HEK293 (cell line): ENCODE results near the gene RNF126.

ENCODE experiments used
- CTCF ChIA-PET: fragments of 350-600 bp; formaldehyde crosslinking; extraction: SDS; loops from one replicate; lab custom pipeline; 2021; ENCODE audit warnings: antibody characterized with exemption; lab: Yijun Ruan, JAX
- POLR2A ChIA-PET: fragments of 300-600 bp; formaldehyde crosslinking; extraction: SDS; loops from one replicate; lab custom pipeline; 2020; ENCODE audit warnings: antibody characterized with exemption, inconsistent platforms; lab: Yijun Ruan, JAX
- H3K27ac ChIP-seq: fragments of 200-500 bp; sonication (Bioruptor generic); 2 replicates; pipeline ENCODE4 v1.5.1; 2014; ENCODE audit warnings: low read depth, low read length, control low read depth, inconsistent platforms; ENCODE audit errors: extremely low read depth
- H3K36me3 ChIP-seq, 2 experiments: fragments of 200-500 bp in 1 of 2; sonication (Bioruptor generic) in 1 of 2; 1 replicate in 1 of 2; 2 replicates in 1 of 2; pipeline ENCODE4 v1.5.1; 2014 to 2017; ENCODE audit warnings: inconsistent platforms in 2 of 2, low read length in 2 of 2; ENCODE audit not compliant: control insufficient read depth in 2 of 2, insufficient read depth in 1 of 2
- H3K4me1 ChIP-seq: fragments of 200-500 bp; sonication (Bioruptor generic); 2 replicates; pipeline ENCODE4 v1.5.1; 2014; ENCODE audit warnings: mild to moderate bottlenecking, low read length, inconsistent platforms; ENCODE audit not compliant: control insufficient read depth, insufficient read depth
- H3K4me3 ChIP-seq: 2 replicates; pipeline ENCODE4 v1.5.1; 2011; ENCODE audit warnings: low read depth, mild to moderate bottlenecking, control low read depth, low read length, moderate library complexity
- H3K9me3 ChIP-seq: fragments of 200-500 bp; sonication (Bioruptor generic); 2 replicates; pipeline ENCODE4 v1.5.1; 2014; ENCODE audit warnings: low read depth, low read length, inconsistent platforms; ENCODE audit not compliant: control insufficient read depth, insufficient read depth
- BCL11A ChIP-seq: fragments of 450-650 bp; formaldehyde crosslinking; IDR thresholded peaks from 2 replicates; pipeline ENCODE4 v1.5.1; 2016; ENCODE audit warnings: low read depth, missing biosample characterization, missing genetic modification characterization
- BCL11B ChIP-seq: fragments of 450-650 bp; formaldehyde crosslinking; IDR thresholded peaks from 2 replicates; pipeline ENCODE4 v1.5.1; 2016; ENCODE audit warnings: low read depth, missing biosample characterization, missing genetic modification characterization
- KLF1 ChIP-seq: fragments of 450-650 bp; formaldehyde crosslinking; IDR thresholded peaks from 2 replicates; pipeline ENCODE4 v1.5.1; 2016; ENCODE audit warnings: missing biosample characterization, missing genetic modification characterization
- ZBTB48 ChIP-seq: fragments of 450-650 bp; formaldehyde crosslinking; IDR thresholded peaks from 2 replicates; pipeline ENCODE4 v1.5.1; 2016; ENCODE audit warnings: missing biosample characterization, missing genetic modification characterization
- ZEB2 ChIP-seq: fragments of 450-650 bp; formaldehyde crosslinking; IDR thresholded peaks from 2 replicates; pipeline ENCODE4 v1.5.1; 2016; ENCODE audit warnings: missing biosample characterization, missing genetic modification characterization
- ZFHX2 ChIP-seq: fragments of 450-650 bp; formaldehyde crosslinking; conservative IDR thresholded peaks from 2 replicates; pipeline ENCODE4 v1.5.1; 2016; ENCODE audit warnings: missing biosample characterization, missing genetic modification characterization
- ZNF112 ChIP-seq: fragments of 450-650 bp; formaldehyde crosslinking; IDR thresholded peaks from 2 replicates; pipeline ENCODE4 v1.5.0; 2017; ENCODE audit warnings: missing biosample characterization, missing genetic modification characterization
- ZNF335 ChIP-seq: fragments of 450-650 bp; formaldehyde crosslinking; conservative IDR thresholded peaks from 2 replicates; pipeline ENCODE4 v1.5.1; 2016; ENCODE audit warnings: missing biosample characterization, missing genetic modification characterization
- ZNF707 ChIP-seq: fragments of 450-650 bp; formaldehyde crosslinking; IDR thresholded peaks from 2 replicates; pipeline ENCODE4 v1.5.1; 2016; ENCODE audit warnings: missing biosample characterization, missing genetic modification characterization
- ZNF76 ChIP-seq: fragments of 450-650 bp; formaldehyde crosslinking; IDR thresholded peaks from 2 replicates; pipeline ENCODE4; 2016; ENCODE audit warnings: low read depth, missing biosample characterization, missing genetic modification characterization, borderline replicate concordance
- TF ChIP-seq, protein P1 (sequence below): fragments of 450-650 bp; formaldehyde crosslinking; IDR thresholded peaks from 2 replicates; pipeline ENCODE4 v1.5.1; 2016; ENCODE audit warnings: missing biosample characterization, missing genetic modification characterization
- TF ChIP-seq, protein P2 (sequence below): fragments of 450-650 bp; formaldehyde crosslinking; IDR thresholded peaks from 2 replicates; pipeline ENCODE4 v1.5.1; 2016; ENCODE audit warnings: missing biosample characterization, missing genetic modification characterization
- TF ChIP-seq, protein P3 (sequence below): sonication (generic); formaldehyde crosslinking; IDR thresholded peaks from 2 replicates; pipeline ENCODE4 v1.8.1; 2022; ENCODE audit warnings: mild to moderate bottlenecking, moderate library complexity, missing genetic modification reagents
- TF ChIP-seq, protein P4 (sequence below): fragments of 450-650 bp; formaldehyde crosslinking; conservative IDR thresholded peaks from 2 replicates; pipeline ENCODE4 v1.5.1; 2016; ENCODE audit warnings: low read depth, missing biosample characterization, missing genetic modification characterization
- TF ChIP-seq, protein P5 (sequence below): fragments of 450-650 bp; formaldehyde crosslinking; IDR thresholded peaks from 2 replicates; pipeline ENCODE4 v1.5.1; 2016; ENCODE audit warnings: missing biosample characterization, missing genetic modification characterization
- TF ChIP-seq, protein P6 (sequence below): fragments of 450-650 bp; formaldehyde crosslinking; IDR thresholded peaks from 2 replicates; pipeline ENCODE4 v1.5.1; 2016; ENCODE audit warnings: missing biosample characterization, missing genetic modification characterization

The RNF126 gene

DNA sequence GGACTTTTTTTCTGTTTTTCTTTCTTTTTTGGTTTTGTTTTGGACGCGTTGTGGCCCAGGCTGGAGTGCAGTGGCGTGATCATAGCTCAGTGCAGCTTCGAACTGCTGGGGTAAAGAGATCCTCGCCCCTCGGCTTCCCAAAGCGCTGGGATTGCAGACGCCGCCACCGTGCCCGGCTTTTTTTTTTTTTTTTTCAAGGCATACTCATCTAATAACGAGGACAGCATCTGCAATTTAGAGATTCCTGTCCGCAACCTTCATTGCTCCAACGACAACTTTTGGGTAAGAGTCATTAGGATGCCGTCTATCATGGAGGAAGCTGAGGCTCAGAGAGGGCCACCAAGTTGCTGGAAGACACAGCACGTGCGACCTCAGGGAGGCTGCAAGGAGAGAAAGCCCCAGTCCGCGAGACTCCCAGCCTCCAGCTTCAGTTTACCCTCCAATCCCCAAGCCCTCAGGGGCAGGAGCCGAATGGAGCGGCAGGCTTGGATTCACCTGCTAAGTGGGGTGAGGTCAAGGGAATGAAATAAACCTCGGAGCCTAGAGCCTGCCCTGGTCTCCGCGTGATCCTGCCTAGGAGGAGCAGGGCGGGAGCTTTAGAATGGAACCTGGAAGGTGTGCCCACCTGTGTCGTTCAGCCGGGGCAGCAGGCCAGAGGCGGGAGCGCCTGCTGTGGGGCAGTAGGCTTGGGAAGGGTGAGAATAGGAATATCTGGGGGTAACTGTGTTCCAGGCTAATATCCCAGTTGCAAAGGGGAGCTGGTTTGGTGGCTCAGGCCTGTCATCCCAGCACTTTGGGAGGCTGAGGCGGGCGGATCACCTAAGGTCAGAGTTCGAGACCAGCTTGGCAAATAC is 29.0 kb downstream of the RNF126 start (continued):
- TF ChIP-seq ZNF707 (tag by site-specific recombination) = no peak
- TF ChIP-seq, protein P1, sequence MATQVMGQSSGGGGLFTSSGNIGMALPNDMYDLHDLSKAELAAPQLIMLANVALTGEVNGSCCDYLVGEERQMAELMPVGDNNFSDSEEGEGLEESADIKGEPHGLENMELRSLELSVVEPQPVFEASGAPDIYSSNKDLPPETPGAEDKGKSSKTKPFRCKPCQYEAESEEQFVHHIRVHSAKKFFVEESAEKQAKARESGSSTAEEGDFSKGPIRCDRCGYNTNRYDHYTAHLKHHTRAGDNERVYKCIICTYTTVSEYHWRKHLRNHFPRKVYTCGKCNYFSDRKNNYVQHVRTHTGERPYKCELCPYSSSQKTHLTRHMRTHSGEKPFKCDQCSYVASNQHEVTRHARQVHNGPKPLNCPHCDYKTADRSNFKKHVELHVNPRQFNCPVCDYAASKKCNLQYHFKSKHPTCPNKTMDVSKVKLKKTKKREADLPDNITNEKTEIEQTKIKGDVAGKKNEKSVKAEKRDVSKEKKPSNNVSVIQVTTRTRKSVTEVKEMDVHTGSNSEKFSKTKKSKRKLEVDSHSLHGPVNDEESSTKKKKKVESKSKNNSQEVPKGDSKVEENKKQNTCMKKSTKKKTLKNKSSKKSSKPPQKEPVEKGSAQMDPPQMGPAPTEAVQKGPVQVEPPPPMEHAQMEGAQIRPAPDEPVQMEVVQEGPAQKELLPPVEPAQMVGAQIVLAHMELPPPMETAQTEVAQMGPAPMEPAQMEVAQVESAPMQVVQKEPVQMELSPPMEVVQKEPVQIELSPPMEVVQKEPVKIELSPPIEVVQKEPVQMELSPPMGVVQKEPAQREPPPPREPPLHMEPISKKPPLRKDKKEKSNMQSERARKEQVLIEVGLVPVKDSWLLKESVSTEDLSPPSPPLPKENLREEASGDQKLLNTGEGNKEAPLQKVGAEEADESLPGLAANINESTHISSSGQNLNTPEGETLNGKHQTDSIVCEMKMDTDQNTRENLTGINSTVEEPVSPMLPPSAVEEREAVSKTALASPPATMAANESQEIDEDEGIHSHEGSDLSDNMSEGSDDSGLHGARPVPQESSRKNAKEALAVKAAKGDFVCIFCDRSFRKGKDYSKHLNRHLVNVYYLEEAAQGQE = no peak
- TF ChIP-seq BCL11B (tag by site-specific recombination) = no peak

DNA sequence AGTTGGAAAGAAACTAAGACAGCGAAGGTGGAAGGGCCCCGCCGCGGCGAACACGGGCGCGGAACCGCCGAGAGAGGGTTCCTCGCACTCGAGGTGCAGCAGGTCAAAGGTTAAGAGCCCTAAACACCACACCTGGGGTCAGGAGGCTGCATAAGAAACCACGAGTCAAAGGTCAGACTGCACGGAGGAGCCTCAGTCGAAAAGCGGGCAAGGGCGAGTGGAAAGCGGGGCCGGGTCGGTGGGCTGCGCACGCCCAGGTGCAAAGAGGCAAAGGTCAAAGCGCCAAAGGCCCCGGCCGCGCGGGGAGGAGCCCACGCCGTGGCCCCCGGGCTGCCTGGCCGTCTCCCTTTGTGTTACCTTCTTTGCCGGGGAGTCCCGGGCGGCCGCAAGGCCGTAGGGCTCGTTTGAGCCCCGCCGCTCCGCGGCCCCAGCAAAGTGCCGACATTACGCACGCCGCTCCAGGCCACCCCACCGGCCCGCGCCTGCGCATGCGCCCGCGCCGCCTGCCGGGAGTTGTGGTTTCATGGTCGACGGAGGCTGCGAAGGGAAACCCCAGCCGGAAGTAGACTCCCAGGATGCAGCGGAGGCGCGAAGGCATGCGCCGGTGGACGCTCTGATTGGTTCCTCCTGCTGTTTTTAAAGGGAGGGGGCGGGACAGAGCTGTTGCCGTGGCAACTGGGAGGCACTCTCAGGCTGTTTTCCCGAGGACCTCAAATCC is 29.8 kb downstream of the RNF126 start, which contains the start of gene POLRMT:
Gene POLRMT, minus strand, starts transcription at position 470 of the 718 bp plus-strand sequence. Its CDS starts 25 bp downstream, at position 445.
- POLR2A ChIA-PET = interaction anchor here (0.6 to 1.3 kb wide), 5 partner anchors 10 to 205 kb away, joined by 3 to 6 read pairs (median 3); no protein-coding TSS in a partner anchor
- Histone ChIP-seq H3K4me1 (peaks cover 3% of the 10 kb centered on the region; the same call in 1 of the 2 replicates), H3K9me3 (no peaks in the 10 kb centered on the region), H3K4me3 (peak within 1 kb of the TSS; percentile 70), H3K36me3 (peaks cover 13 to 34% of the 10 kb centered on the region in 2 experiments; a peak in 2 of 3 replicates), H3K27ac (peak within 1 kb of the TSS; percentile 88)
- CTCF ChIA-PET = interaction anchor here (0.6 to 1.7 kb wide), 2 partner anchors 45 to 65 kb away, joined by 3 read pairs; no protein-coding TSS in a partner anchor
- TF ChIP-seq, protein P2, sequence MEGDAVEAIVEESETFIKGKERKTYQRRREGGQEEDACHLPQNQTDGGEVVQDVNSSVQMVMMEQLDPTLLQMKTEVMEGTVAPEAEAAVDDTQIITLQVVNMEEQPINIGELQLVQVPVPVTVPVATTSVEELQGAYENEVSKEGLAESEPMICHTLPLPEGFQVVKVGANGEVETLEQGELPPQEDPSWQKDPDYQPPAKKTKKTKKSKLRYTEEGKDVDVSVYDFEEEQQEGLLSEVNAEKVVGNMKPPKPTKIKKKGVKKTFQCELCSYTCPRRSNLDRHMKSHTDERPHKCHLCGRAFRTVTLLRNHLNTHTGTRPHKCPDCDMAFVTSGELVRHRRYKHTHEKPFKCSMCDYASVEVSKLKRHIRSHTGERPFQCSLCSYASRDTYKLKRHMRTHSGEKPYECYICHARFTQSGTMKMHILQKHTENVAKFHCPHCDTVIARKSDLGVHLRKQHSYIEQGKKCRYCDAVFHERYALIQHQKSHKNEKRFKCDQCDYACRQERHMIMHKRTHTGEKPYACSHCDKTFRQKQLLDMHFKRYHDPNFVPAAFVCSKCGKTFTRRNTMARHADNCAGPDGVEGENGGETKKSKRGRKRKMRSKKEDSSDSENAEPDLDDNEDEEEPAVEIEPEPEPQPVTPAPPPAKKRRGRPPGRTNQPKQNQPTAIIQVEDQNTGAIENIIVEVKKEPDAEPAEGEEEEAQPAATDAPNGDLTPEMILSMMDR = no peak; the same call in 1 of the 2 replicates
- TF ChIP-seq, protein P3, sequence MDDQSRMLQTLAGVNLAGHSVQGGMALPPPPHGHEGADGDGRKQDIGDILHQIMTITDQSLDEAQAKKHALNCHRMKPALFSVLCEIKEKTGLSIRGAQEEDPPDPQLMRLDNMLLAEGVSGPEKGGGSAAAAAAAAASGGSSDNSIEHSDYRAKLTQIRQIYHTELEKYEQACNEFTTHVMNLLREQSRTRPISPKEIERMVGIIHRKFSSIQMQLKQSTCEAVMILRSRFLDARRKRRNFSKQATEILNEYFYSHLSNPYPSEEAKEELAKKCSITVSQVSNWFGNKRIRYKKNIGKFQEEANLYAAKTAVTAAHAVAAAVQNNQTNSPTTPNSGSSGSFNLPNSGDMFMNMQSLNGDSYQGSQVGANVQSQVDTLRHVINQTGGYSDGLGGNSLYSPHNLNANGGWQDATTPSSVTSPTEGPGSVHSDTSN (CRISPR knock-in tag) = 0 out of 2 replicates have a peak, but pooled peaks have one; percentile 23
- TF ChIP-seq ZNF76 (peak; percentile 93), BCL11B (tag by site-specific recombination) (peak; percentile 89), ZNF112 (tag by site-specific recombination) (no peak), ZNF335 (tag by site-specific recombination) (0 out of 2 replicates have a peak, but pooled peaks have one; percentile 12), ZBTB48 (tag by site-specific recombination) (0 out of 2 replicates have a peak, but pooled peaks have one; percentile 24), KLF1 (tag by site-specific recombination) (no peak; the same call in 1 of the 2 replicates), BCL11A (tag by site-specific recombination) (peak; percentile 51; the same call in 1 of the 2 replicates), ZEB2 (tag by site-specific recombination) (0 out of 2 replicates have a peak, but pooled peaks have one; percentile 18), ZFHX2 (tag by site-specific recombination) (0 out of 2 replicates have a peak, but pooled peaks have one; percentile 1)
- TF ChIP-seq, protein P4, sequence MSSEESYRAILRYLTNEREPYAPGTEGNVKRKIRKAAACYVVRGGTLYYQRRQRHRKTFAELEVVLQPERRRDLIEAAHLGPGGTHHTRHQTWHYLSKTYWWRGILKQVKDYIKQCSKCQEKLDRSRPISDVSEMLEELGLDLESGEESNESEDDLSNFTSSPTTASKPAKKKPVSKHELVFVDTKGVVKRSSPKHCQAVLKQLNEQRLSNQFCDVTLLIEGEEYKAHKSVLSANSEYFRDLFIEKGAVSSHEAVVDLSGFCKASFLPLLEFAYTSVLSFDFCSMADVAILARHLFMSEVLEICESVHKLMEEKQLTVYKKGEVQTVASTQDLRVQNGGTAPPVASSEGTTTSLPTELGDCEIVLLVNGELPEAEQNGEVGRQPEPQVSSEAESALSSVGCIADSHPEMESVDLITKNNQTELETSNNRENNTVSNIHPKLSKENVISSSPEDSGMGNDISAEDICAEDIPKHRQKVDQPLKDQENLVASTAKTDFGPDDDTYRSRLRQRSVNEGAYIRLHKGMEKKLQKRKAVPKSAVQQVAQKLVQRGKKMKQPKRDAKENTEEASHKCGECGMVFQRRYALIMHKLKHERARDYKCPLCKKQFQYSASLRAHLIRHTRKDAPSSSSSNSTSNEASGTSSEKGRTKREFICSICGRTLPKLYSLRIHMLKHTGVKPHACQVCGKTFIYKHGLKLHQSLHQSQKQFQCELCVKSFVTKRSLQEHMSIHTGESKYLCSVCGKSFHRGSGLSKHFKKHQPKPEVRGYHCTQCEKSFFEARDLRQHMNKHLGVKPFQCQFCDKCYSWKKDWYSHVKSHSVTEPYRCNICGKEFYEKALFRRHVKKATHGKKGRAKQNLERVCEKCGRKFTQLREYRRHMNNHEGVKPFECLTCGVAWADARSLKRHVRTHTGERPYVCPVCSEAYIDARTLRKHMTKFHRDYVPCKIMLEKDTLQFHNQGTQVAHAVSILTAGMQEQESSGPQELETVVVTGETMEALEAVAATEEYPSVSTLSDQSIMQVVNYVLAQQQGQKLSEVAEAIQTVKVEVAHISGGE (tag by site-specific recombination) = 0 out of 2 replicates have a peak, but pooled peaks have one; percentile 25
- TF ChIP-seq, protein P5, sequence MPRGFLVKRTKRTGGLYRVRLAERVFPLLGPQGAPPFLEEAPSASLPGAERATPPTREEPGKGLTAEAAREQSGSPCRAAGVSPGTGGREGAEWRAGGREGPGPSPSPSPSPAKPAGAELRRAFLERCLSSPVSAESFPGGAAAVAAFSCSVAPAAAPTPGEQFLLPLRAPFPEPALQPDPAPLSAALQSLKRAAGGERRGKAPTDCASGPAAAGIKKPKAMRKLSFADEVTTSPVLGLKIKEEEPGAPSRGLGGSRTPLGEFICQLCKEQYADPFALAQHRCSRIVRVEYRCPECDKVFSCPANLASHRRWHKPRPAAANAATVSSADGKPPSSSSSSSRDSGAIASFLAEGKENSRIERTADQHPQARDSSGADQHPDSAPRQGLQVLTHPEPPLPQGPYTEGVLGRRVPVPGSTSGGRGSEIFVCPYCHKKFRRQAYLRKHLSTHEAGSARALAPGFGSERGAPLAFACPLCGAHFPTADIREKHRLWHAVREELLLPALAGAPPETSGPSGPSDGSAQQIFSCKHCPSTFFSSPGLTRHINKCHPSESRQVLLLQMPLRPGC (tag by site-specific recombination) = 0 out of 2 replicates have a peak, but pooled peaks have one; percentile 32
- TF ChIP-seq, protein P6, sequence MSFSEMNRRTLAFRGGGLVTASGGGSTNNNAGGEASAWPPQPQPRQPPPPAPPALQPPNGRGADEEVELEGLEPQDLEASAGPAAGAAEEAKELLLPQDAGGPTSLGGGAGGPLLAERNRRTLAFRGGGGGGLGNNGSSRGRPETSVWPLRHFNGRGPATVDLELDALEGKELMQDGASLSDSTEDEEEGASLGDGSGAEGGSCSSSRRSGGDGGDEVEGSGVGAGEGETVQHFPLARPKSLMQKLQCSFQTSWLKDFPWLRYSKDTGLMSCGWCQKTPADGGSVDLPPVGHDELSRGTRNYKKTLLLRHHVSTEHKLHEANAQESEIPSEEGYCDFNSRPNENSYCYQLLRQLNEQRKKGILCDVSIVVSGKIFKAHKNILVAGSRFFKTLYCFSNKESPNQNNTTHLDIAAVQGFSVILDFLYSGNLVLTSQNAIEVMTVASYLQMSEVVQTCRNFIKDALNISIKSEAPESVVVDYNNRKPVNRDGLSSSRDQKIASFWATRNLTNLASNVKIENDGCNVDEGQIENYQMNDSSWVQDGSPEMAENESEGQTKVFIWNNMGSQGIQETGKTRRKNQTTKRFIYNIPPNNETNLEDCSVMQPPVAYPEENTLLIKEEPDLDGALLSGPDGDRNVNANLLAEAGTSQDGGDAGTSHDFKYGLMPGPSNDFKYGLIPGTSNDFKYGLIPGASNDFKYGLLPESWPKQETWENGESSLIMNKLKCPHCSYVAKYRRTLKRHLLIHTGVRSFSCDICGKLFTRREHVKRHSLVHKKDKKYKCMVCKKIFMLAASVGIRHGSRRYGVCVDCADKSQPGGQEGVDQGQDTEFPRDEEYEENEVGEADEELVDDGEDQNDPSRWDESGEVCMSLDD = peak; percentile 68; the same call in 1 of the 2 replicates
